IMR-90 (cell line): ENCODE measurements around the gene JPT2. TPM values are rescaled to one million over a fixed set of nuclear protein-coding genes. Genes with fewer than 3 reads are reported as not detected.

Source experiments
- ATAC-seq: fragments of 200-7000 bp; cut with Tn5 transposase; 2 replicates; pipeline ENCODE4 v1.9.1; 2020; ENCODE audit warnings: low read depth, mild to moderate bottlenecking, moderate library complexity
- BruUV-seq: library from RNA; stranded (reverse); fragments of 400-500 nt; replicated peaks from 2 replicates; lab custom pipeline; 2021; lab: Mats Ljungman, UMichigan
- CTCF ChIA-PET: fragments of 300-600 bp; formaldehyde crosslinking; extraction: SDS; loops from one replicate; lab custom pipeline; 2021; ENCODE audit warnings: antibody characterized with exemption; lab: Yijun Ruan, JAX
- POLR2A ChIA-PET: fragments of 300-600 bp; sonication (Branson Sonifier 250); formaldehyde crosslinking; loops from one replicate; lab custom pipeline; 2022; ENCODE audit warnings: antibody characterized with exemption; ENCODE audit not compliant: unreplicated experiment; lab: Charles Lee
- DNase-seq: peaks from one replicate; pipeline ENCODE4 v3.0.0; 2013
- H2AFZ ChIP-seq: replicated peaks from 2 replicates; pipeline ENCODE3; 2013; ENCODE audit warnings: low read length, mild to moderate bottlenecking; ENCODE audit not compliant: poor library complexity
- H2AK5ac ChIP-seq: 2 replicates; pipeline ENCODE4 v1.6.1; 2013; ENCODE audit warnings: low read depth, low read length, inconsistent platforms
- H2AK9ac ChIP-seq: replicated peaks from 2 replicates; pipeline ENCODE3; 2013; ENCODE audit warnings: mild to moderate bottlenecking, low read depth, low read length, moderate library complexity; ENCODE audit not compliant: poor library complexity
- H2BK120ac ChIP-seq: 2 replicates; pipeline ENCODE4 v1.6.1; 2013; ENCODE audit warnings: low read depth, low read length, inconsistent platforms
- H2BK15ac ChIP-seq: 3 replicates; pipeline ENCODE4 v1.6.1; 2013; ENCODE audit warnings: low read depth, low read length, inconsistent platforms
- H2BK20ac ChIP-seq: 2 replicates; pipeline ENCODE4 v1.6.1; 2013; ENCODE audit warnings: low read depth, mild to moderate bottlenecking, inconsistent platforms, low read length, moderate library complexity
- H2BK5ac ChIP-seq: 2 replicates; pipeline ENCODE4 v1.6.1; 2013; ENCODE audit warnings: mild to moderate bottlenecking, low read depth, low read length, inconsistent platforms; ENCODE audit not compliant: poor library complexity, severe bottlenecking
- H3K14ac ChIP-seq: replicated peaks from 2 replicates; pipeline ENCODE4 v1.6.1; 2013; ENCODE audit warnings: low read depth, low read length, inconsistent platforms
- H3K18ac ChIP-seq: 2 replicates; pipeline ENCODE4 v1.6.1; 2013; ENCODE audit warnings: low read depth, low read length, control low read depth
- H3K23ac ChIP-seq: 2 replicates; pipeline ENCODE4 v1.6.1; 2013; ENCODE audit warnings: low read depth, low read length, inconsistent platforms
- H3K27ac ChIP-seq: 2 replicates; pipeline ENCODE4 v1.5.1; 2013; ENCODE audit warnings: mild to moderate bottlenecking, control low read depth, low read length; ENCODE audit not compliant: insufficient read depth
- H3K27me3 ChIP-seq: 2 replicates; pipeline ENCODE4 v1.6.1; 2013; ENCODE audit warnings: low read length; ENCODE audit not compliant: control insufficient read depth, insufficient read depth
- H3K36me3 ChIP-seq: 2 replicates; pipeline ENCODE4 v1.6.1; 2013; ENCODE audit warnings: low read length, mixed read lengths; ENCODE audit not compliant: control insufficient read depth, insufficient read depth
- H3K4ac ChIP-seq: 2 replicates; pipeline ENCODE4 v1.6.1; 2013; ENCODE audit warnings: low read depth, low read length, inconsistent platforms
- H3K4me1 ChIP-seq: 2 replicates; pipeline ENCODE4 v1.6.1; 2013; ENCODE audit warnings: low read length, mixed read lengths; ENCODE audit not compliant: control insufficient read depth, insufficient read depth
- H3K4me2 ChIP-seq: 2 replicates; pipeline ENCODE4 v1.6.1; 2013; ENCODE audit warnings: low read depth, mild to moderate bottlenecking, control low read depth, low read length, moderate library complexity
- H3K4me3 ChIP-seq: 2 replicates; pipeline ENCODE4 v1.5.1; 2013; ENCODE audit warnings: low read depth, mild to moderate bottlenecking, control low read depth, low read length, moderate library complexity; ENCODE audit not compliant: insufficient read depth
- H3K56ac ChIP-seq: 2 replicates; pipeline ENCODE4 v1.6.1; 2013; ENCODE audit warnings: low read length, inconsistent platforms; ENCODE audit not compliant: insufficient read depth; ENCODE audit errors: extremely low read depth
- H3K79me1 ChIP-seq, 2 experiments: 2 replicates each; pipeline ENCODE4 v1.6.1; 2013; ENCODE audit warnings: low read length in 2 of 2, inconsistent platforms in 1 of 2, low read depth in 1 of 2
- H3K9ac ChIP-seq: 2 replicates; pipeline ENCODE4 v1.6.1; 2013; ENCODE audit warnings: low read depth, low read length, control low read depth
- H3K9me1 ChIP-seq: 2 replicates; pipeline ENCODE4 v1.6.1; 2013; ENCODE audit warnings: low read length, inconsistent platforms; ENCODE audit not compliant: insufficient read depth
- H3K9me3 ChIP-seq: 2 replicates; pipeline ENCODE4 v1.6.1; 2013; ENCODE audit warnings: low read length; ENCODE audit not compliant: control insufficient read depth, insufficient read depth
- H4K20me1 ChIP-seq: 2 replicates; pipeline ENCODE4 v1.6.1; 2013; ENCODE audit warnings: low read length, inconsistent platforms; ENCODE audit not compliant: insufficient read depth
- H4K5ac ChIP-seq: 2 replicates; pipeline ENCODE4 v1.6.1; 2013; ENCODE audit warnings: mild to moderate bottlenecking, low read depth, low read length, control low read depth
- H4K8ac ChIP-seq, 2 experiments: 2 replicates each; pipeline ENCODE4 v1.6.1; 2013; ENCODE audit warnings: low read depth in 2 of 2, low read length in 2 of 2, control low read depth in 1 of 2, inconsistent platforms in 1 of 2
- H4K91ac ChIP-seq: 2 replicates; pipeline ENCODE4 v1.6.1; 2013; ENCODE audit warnings: low read depth, low read length, inconsistent platforms; ENCODE audit not compliant: insufficient read depth
- CEBPB ChIP-seq: IDR thresholded peaks from 2 replicates; pipeline ENCODE4 v1.6.1; 2012; ENCODE audit warnings: low read depth, low read length, improper control_type of control experiment
- MAZ ChIP-seq: IDR thresholded peaks from 2 replicates; pipeline ENCODE4 v1.6.1; 2012; ENCODE audit warnings: low read depth, mild to moderate bottlenecking, low read length, improper control_type of control experiment, moderate library complexity, borderline replicate concordance
- SMC3 ChIP-seq: fragments of 150-350 bp; IDR thresholded peaks from 2 replicates; pipeline ENCODE4 v1.6.1; 2016; ENCODE audit warnings: low read depth, mild to moderate bottlenecking, antibody characterized with exemption, low read length, moderate library complexity
- WGBS, 2 experiments: methylation state at CpG; one replicate each; pipeline versions ENCODE4 v1.1.5 to v1.1.7; 2013; ENCODE audit warnings: missing lambda C conversion rate in 2 of 2; ENCODE audit not compliant: insufficient read length in 1 of 2; ENCODE audit errors: extremely low coverage in 2 of 2; 5-methylcytosine and 5-hydroxymethylcytosine counted together
- dilution Hi-C: fragments of 300-500 bp; cut with HindIII; formaldehyde crosslinking; loops from one replicate; pipeline ENCODE4 v1.14.3; 2018; ENCODE audit warnings: low sequenced_read_pairs; ENCODE audit not compliant: unreplicated experiment
- in situ Hi-C: fragments of 300-500 bp; cut with MboI; formaldehyde crosslinking; loops from 3 replicates; pipeline ENCODE4 v1.14.3; 2019; ENCODE audit warnings: low sequenced_read_pairs, inconsistent platforms, mixed read lengths
- intact Hi-C: fragments of 100-400 bp; cut with micrococcal nuclease; formaldehyde crosslinking; loops from 2 replicates; pipeline ENCODE4 v1.10.0; 2022
- polyA plus RNA-seq, 3 experiments: library from polyadenylated mRNA; depleted of rRNA; stranded (reverse); fragments of >200 nt; gene quantifications; 2 replicates each; pipeline ENCODE4 v1.2.3, GENCODE V29; 2012; ENCODE audit warnings: low replicate concordance in 1 of 3
- total RNA-seq: library from RNA; depleted of rRNA; stranded (reverse); fragments of >200 nt; gene quantifications from 2 replicates; pipeline ENCODE4 v1.2.3, GENCODE V29; 2012

The JPT2 gene
- total and polyA plus RNA-seq, 2 of the 4 experiments (the other 2 are of a cell fraction) = 40.0 to 41.5 TPM

DNA sequence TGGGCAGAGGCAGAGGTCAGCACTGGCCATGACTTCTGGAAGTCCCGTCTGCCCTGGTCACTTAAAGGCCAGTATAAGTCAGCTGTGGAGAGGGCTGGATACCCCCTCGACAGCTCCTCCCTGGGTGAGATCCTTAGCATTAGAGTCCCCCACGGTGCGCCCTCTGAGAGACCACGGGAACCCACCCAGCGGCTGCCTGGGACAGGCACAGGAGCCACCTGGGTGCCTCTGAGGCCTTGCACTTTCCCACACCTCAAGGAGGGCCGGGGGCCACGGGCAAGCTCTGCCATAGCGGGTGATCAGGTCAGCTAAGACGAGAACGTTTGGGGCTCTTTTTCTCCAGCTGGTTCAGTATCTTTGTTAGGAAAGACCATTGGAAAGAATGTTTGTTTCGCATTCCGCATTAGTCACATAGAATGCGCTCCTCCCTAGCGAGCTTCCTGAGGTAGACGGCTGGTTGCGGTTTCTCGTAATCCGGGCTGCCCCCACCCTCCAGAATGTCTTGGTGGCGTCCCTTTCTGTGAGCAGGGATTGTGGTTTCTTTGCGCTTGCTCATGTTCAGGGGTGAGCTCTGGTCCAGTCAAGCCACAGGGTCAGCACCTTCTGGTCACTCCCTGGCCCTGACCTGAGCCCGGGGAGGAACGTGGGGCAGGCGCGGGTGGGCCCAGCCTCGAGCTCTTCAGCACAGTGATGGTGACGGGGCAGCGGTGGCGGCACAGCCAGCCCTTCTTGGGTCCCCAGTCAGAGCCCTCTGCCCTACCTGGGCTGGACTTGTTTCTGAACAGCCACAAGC is 68.0 kb downstream of the JPT2 start:
- peaks cover 2% of the 10 kb centered on the region; the same call in 1 of the 2 replicates for H3K4me1 ChIP-seq
- peak overlapping the region in 1 of 2 experiments; percentile 47; a peak in 1 of 4 replicates for H4K8ac ChIP-seq
- H3K14ac ChIP-seq = 0 out of 2 replicates have a peak overlapping the region, but pooled peaks have one; percentile 1
- in situ Hi-C loops = no loop called here
- no peak overlapping the region for H2AK5ac ChIP-seq
- peaks cover 6% of the 10 kb centered on the region; the same call in 1 of the 2 replicates for H3K9me1 ChIP-seq
- ChIA-PET POLR2A (interaction anchor here (0.8 kb wide), 1 partner anchor 38 kb away, joined by 5 read pairs; no protein-coding TSS in a partner anchor), CTCF (interaction anchor here (1.4 kb wide), 1 partner anchor 40 kb away, joined by 7 read pairs; the partner anchor contains the start of gene MAPK8IP3)
- H2BK120ac ChIP-seq = no peak overlapping the region
- no TSS peak for BruUV-seq
- H4K5ac ChIP-seq = no peak overlapping the region
- H2AK9ac ChIP-seq = peak overlapping the region; percentile 76
- H3K4ac ChIP-seq = peak overlapping the region; percentile 5; the same call in 1 of the 2 replicates
- no peaks in the 10 kb centered on the region for H3K27me3 ChIP-seq
- no peak overlapping the region for H3K27ac ChIP-seq
- peaks cover 10 to 40% of the 10 kb centered on the region in 2 experiments; a peak in 2 of 4 replicates for H3K79me1 ChIP-seq
- H4K20me1 ChIP-seq = peaks cover 13% of the 10 kb centered on the region
- H3K4me2 ChIP-seq = no peak overlapping the region
- peak overlapping the region; percentile 23 for H2AFZ ChIP-seq
- H3K36me3 ChIP-seq = peaks cover 58% of the 10 kb centered on the region
- no peak overlapping the region for H3K23ac ChIP-seq
- no peak overlapping the region for H3K18ac ChIP-seq
- no peak for TF ChIP-seq CEBPB
- TF ChIP-seq MAZ = peak; percentile 77; the same call in 1 of the 2 replicates
- no peak for TF ChIP-seq SMC3
- no peak overlapping the region for H2BK15ac ChIP-seq
- H3K56ac ChIP-seq = no peak overlapping the region; the same call in 1 of the 2 replicates
- intact Hi-C loops = no loop called here
- no peak overlapping the region for H2BK5ac ChIP-seq
- H3K9me3 ChIP-seq = no peaks in the 10 kb centered on the region
- H2BK20ac ChIP-seq = no peak overlapping the region
- 98% methylated on average over 8 of the region's 29 CpGs; no CpG with 5 or more reads in 1 of the 2 experiments for whole genome bisulfite sequencing, 2 experiments
- no peak overlapping the region for H3K9ac ChIP-seq
- H4K91ac ChIP-seq = 0 out of 2 replicates have a peak overlapping the region, but pooled peaks have one; percentile 16
- dilution Hi-C loops = no loop called here
- no peak overlapping the region for H3K4me3 ChIP-seq
- no peak for ATAC-seq
- DNase-seq = peak; percentile 53
